SKM-1 treated with dmso at 0.1 percent for 144 hours (cell line): ENCODE data around the gene APOL4.
"Not testable (repeated sequence)": the region's sequence is repeated elsewhere in the genome, so short reads cannot be mapped to it uniquely, and the experiment has no call there.

Experiments used
- DNase-seq: peaks from one replicate; lab custom pipeline; 2025; ENCODE audit not compliant: unreplicated experiment; lab: John Stamatoyannopoulos, UW

The APOL4 gene

GRCh38 chr22:36156515-36157419 lies 44.8 kb downstream of the APOL4 start:
- no peak for DNase-seq

GRCh38 chr22:36156119-36156514 lies 45.5 kb downstream of the APOL4 start:
- DNase-seq, result no peak

- no peak for DNase-seq
Measured at GRCh38 chr22:36155702-36156101, 45.9 kb downstream of the APOL4 start.

GRCh38 chr22:36154423-36154945 lies 47.1 kb downstream of the APOL4 start:
- no peak for DNase-seq

GRCh38 chr22:36153501-36154422 lies 47.8 kb downstream of the APOL4 start:
- no peak for DNase-seq

GRCh38 chr22:36152821-36153220 lies 48.8 kb downstream of the APOL4 start:
- not testable (repeated sequence) for DNase-seq

GRCh38 chr22:36152088-36152487 lies 49.5 kb downstream of the APOL4 start:
- DNase-seq, result no peak

- DNase-seq, result no peak
Measured at GRCh38 chr22:36151006-36151595, 50.5 kb downstream of the APOL4 start.

- peak; percentile 23 for DNase-seq
Measured at GRCh38 chr22:36149441-36149840, 52.2 kb downstream of the APOL4 start.

- no peak for DNase-seq
Measured at GRCh38 chr22:36148411-36148810, 53.2 kb downstream of the APOL4 start.

GRCh38 chr22:36147196-36147791 lies 54.3 kb downstream of the APOL4 start:
- DNase-seq, result no peak

GRCh38 chr22:36145881-36146280 lies 55.7 kb downstream of the APOL4 start:
- DNase-seq, result no peak

GRCh38 chr22:36144886-36145541 lies 56.6 kb downstream of the APOL4 start:
- DNase-seq, result peak; percentile 20

GRCh38 chr22:36143956-36144355 lies 57.7 kb downstream of the APOL4 start:
- no peak for DNase-seq

- no peak for DNase-seq
Measured at GRCh38 chr22:36143066-36143815, 58.4 kb downstream of the APOL4 start.

GRCh38 chr22:36141481-36141880 lies 60.1 kb downstream of the APOL4 start:
- no peak for DNase-seq
